Measurements from ENCODE around the gene CHD5.

DNA sequence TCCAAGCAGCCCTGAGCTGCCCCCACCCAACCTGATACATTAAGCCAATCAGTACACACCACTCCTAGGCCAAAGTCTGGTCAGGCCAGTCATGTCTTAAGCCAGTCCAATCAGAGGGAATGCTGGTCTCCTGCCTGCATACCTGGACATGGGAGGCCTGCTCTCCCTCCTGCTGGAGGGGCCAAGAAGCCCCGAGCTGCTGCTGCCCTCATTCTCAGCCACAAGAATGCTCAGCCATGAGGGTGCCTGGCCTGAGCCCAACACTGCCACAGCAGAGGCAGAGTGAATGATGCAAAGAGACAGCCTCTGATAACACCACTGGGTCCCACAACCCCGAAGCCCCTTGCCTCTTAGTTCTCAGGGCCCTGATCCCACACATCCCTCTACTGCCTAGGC lies 23.0 kb downstream of the CHD5 start:
- TF ChIP-seq EZH2 (IDR thresholded peaks at IDR 0.05; ENCODE audit: insufficient read depth, poor library complexity, severe bottlenecking) = no peak
- no peak for TF ChIP-seq EZH2phosphoT487 (IDR thresholded peaks at IDR 0.05; ENCODE audit: insufficient read depth, low read depth)

All from GM23248 (cell line).